Middle frontal gyrus (tissue), 1 donor: ENCODE measurements around the gene C19orf67.

Experiments
- DNase-seq: peaks from one replicate; pipeline ENCODE4 v3.0.0-alpha.2; 2015; ENCODE audit warnings: low spot score; ENCODE audit errors: extremely low spot score

C19orf67 gene

GRCh38 chr19:14086098-14086497, 515 bp upstream of the C19orf67 start:
- DNase-seq: no peak

GRCh38 chr19:14082675-14082960, 3.0 kb downstream of the C19orf67 start:
- no peak for DNase-seq

GRCh38 chr19:14081797-14082674, 3.5 kb downstream of the C19orf67 start:
- DNase-seq: no peak

GRCh38 chr19:14080887-14081796, 4.4 kb downstream of the C19orf67 start:
- peak; percentile 99 for DNase-seq

- no peak for DNase-seq
These were observed 7.2 kb downstream of the C19orf67 start for GRCh38 chr19:14078411-14078810.

GRCh38 chr19:14073925-14074838, 11.4 kb downstream of the C19orf67 start:
- no peak for DNase-seq

- DNase-seq: peak; percentile 68
These were observed 12.2 kb downstream of the C19orf67 start for GRCh38 chr19:14073261-14073924.

- DNase-seq: no peak
These were observed 12.9 kb downstream of the C19orf67 start, which contains the start of gene MISP3 for GRCh38 chr19:14072535-14073260. TSS of gene MISP3 (plus strand) at chr19:14072786. CDS start at chr19:14073310, 524 bp downstream.

- no peak for DNase-seq
These were observed 15.1 kb downstream of the C19orf67 start for GRCh38 chr19:14070268-14071050.

GRCh38 chr19:14066134-14066533, 19.4 kb downstream of the C19orf67 start:
- no peak for DNase-seq

GRCh38 chr19:14063105-14063504, 22.5 kb downstream of the C19orf67 start:
- DNase-seq: no peak

- DNase-seq: no peak
These were observed 23.1 kb downstream of the C19orf67 start for GRCh38 chr19:14062558-14062855.

GRCh38 chr19:14061751-14062557, 23.6 kb downstream of the C19orf67 start, which contains the start of gene PALM3:
TSS of gene PALM3 (minus strand) at chr19:14062076. CDS start at chr19:14061980, 96 bp downstream.
- no peak for DNase-seq

GRCh38 chr19:14061081-14061749, 24.4 kb downstream of the C19orf67 start:
- DNase-seq: no peak

- DNase-seq: no peak
These were observed 25.9 kb downstream of the C19orf67 start for GRCh38 chr19:14059652-14060155.

- DNase-seq: no peak
These were observed 26.5 kb downstream of the C19orf67 start for GRCh38 chr19:14059093-14059480.

GRCh38 chr19:14058182-14059092, 27.1 kb downstream of the C19orf67 start:
- no peak for DNase-seq
